ENCODE data around the gene WNT9B.

WNT9B gene

GRCh38 chr17:46853896-46854444 is 2.6 kb downstream of the WNT9B start:
- DNase-seq (ENCODE audit: low read depth in 2 of 2): no peak

- no peak for DNase-seq (ENCODE audit: low read depth in 2 of 2)
Measured at GRCh38 chr17:46854515-46854914, 3.1 kb downstream of the WNT9B start.

GRCh38 chr17:46854948-46855347 is 3.6 kb downstream of the WNT9B start:
- DNase-seq (ENCODE audit: low read depth in 2 of 2): no peak

GRCh38 chr17:46857600-46857999 is 6.2 kb downstream of the WNT9B start:
- no peak for DNase-seq (ENCODE audit: low read depth in 2 of 2)

GRCh38 chr17:46859996-46860395 is 8.6 kb downstream of the WNT9B start:
- DNase-seq (ENCODE audit: low read depth in 2 of 2): no peak

GRCh38 chr17:46862949-46863348 is 11.6 kb downstream of the WNT9B start:
- DNase-seq (ENCODE audit: low read depth in 2 of 2): no peak

- no peak for DNase-seq (ENCODE audit: low read depth in 2 of 2)
Measured at GRCh38 chr17:46863383-46864121, 12.2 kb downstream of the WNT9B start.

- no peak for DNase-seq (ENCODE audit: low read depth in 2 of 2)
Measured at GRCh38 chr17:46865100-46865499, 13.7 kb downstream of the WNT9B start.

GRCh38 chr17:46866325-46866724 is 14.9 kb downstream of the WNT9B start:
- no peak for DNase-seq (ENCODE audit: low read depth in 2 of 2)

- no peak for DNase-seq (ENCODE audit: low read depth in 2 of 2)
Measured at GRCh38 chr17:46866747-46867146, 15.4 kb downstream of the WNT9B start.

- DNase-seq (ENCODE audit: low read depth in 2 of 2): no peak
Measured at GRCh38 chr17:46868689-46869187, 17.4 kb downstream of the WNT9B start.

GRCh38 chr17:46869296-46869695 is 17.9 kb downstream of the WNT9B start:
- no peak for DNase-seq (ENCODE audit: low read depth in 2 of 2)

- DNase-seq (ENCODE audit: low read depth in 2 of 2): no peak
Measured at GRCh38 chr17:46869975-46870803, 18.8 kb downstream of the WNT9B start.

- DNase-seq (ENCODE audit: low read depth in 2 of 2): no peak
Measured at GRCh38 chr17:46872421-46872820, 21.0 kb downstream of the WNT9B start.

GRCh38 chr17:46873941-46874645 is 22.7 kb downstream of the WNT9B start:
- no peak for DNase-seq (ENCODE audit: low read depth in 2 of 2)

- DNase-seq (ENCODE audit: low read depth in 2 of 2): no peak
Measured at GRCh38 chr17:46874906-46875305, 23.5 kb downstream of the WNT9B start.

- no peak for DNase-seq (ENCODE audit: low read depth in 2 of 2)
Measured at GRCh38 chr17:46875849-46876352, 24.5 kb downstream of the WNT9B start.

GRCh38 chr17:46876353-46876887 is 25.0 kb downstream of the WNT9B start:
- DNase-seq (ENCODE audit: low read depth in 2 of 2): no peak

- no peak for DNase-seq (ENCODE audit: low read depth in 2 of 2)
Measured at GRCh38 chr17:46876926-46877325, 25.5 kb downstream of the WNT9B start.

- no peak for DNase-seq (ENCODE audit: low read depth in 2 of 2)
Measured at GRCh38 chr17:46877466-46877865, 26.1 kb downstream of the WNT9B start.

GRCh38 chr17:46878055-46878454 is 26.7 kb downstream of the WNT9B start:
- DNase-seq (ENCODE audit: low read depth in 2 of 2): no peak

GRCh38 chr17:46879101-46879500 is 27.7 kb downstream of the WNT9B start:
- no peak for DNase-seq (ENCODE audit: low read depth in 2 of 2)
